Tibial nerve (tissue), 4 donors: ENCODE data around the gene PRR23B.

Experiments
- EP300 ChIP-seq, 2 donors: sonication (generic); formaldehyde crosslinking; IDR thresholded peaks; one replicate each; pipeline ENCODE4 v1.6.1; 2017; ENCODE audit warnings: antibody characterized with exemption in 2 of 2, mild to moderate bottlenecking in 1 of 2
- POLR2A ChIP-seq, 2 donors: fragments of 450-650 bp; IDR thresholded peaks; one replicate each; pipeline ENCODE4 v1.6.1; 2017; ENCODE audit warnings: antibody characterized with exemption in 2 of 2, mild to moderate bottlenecking in 2 of 2, moderate library complexity in 2 of 2
- TF ChIP-seq, protein P1 (sequence below), 5 experiments: fragments of 200-600 bp in 3 of 5; fragments of 450-650 bp in 2 of 5; sonication (generic) in 3 of 5; IDR thresholded peaks; one replicate each; pipeline ENCODE4 v1.5.1; 2016 to 2019; ENCODE audit warnings: antibody characterized with exemption in 5 of 5, mild to moderate bottlenecking in 3 of 5, moderate library complexity in 2 of 5

DNA sequence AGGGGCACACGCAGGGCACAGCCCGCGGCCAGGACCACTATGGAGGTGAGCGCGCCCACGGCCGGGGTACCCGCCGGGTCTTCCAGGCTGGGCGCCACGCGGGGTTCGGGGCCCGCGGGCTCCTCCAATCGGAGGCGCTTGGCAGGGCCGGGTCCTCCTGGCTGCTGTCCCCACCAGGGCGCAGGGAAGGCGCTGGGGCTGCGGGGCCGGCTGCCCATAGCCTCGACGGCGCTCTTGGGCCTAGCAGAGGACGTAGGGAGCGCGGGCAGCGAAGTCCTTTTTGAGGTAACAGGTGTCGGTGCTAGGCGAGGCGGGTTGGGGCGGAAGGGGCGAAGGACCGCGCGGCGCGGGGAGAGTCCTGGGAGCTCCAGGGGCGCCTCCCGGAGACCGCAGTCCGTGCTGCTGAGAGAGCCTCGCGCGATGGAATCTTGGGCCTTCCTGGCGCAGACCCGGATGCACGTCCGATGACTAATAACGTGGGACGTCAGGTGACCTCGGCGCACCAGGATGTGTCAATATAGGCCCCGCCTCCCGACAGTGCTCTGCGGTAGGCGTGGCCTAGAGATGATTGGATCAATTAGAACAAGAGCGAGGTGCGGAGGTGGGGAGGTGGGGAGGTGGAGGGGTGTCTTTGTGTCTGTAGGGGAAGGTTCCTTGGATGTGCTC lies 14.5 kb downstream of the PRR23B start, which contains the start of gene PRR23A:
- TF ChIP-seq, protein P1, sequence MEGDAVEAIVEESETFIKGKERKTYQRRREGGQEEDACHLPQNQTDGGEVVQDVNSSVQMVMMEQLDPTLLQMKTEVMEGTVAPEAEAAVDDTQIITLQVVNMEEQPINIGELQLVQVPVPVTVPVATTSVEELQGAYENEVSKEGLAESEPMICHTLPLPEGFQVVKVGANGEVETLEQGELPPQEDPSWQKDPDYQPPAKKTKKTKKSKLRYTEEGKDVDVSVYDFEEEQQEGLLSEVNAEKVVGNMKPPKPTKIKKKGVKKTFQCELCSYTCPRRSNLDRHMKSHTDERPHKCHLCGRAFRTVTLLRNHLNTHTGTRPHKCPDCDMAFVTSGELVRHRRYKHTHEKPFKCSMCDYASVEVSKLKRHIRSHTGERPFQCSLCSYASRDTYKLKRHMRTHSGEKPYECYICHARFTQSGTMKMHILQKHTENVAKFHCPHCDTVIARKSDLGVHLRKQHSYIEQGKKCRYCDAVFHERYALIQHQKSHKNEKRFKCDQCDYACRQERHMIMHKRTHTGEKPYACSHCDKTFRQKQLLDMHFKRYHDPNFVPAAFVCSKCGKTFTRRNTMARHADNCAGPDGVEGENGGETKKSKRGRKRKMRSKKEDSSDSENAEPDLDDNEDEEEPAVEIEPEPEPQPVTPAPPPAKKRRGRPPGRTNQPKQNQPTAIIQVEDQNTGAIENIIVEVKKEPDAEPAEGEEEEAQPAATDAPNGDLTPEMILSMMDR (IDR thresholded peaks at IDR 0.05), result no peak
- no peak for TF ChIP-seq POLR2A (IDR thresholded peaks at IDR 0.05)
- TF ChIP-seq EP300 (IDR thresholded peaks at IDR 0.05), result no peak
